ENCODE measurements around the gene COCH.

COCH gene

GRCh38 chr14:30842431-30842830 lies 31.9 kb upstream of the COCH start (continued):
- TF ChIP-seq ZNF248 (tag by site-specific recombination; IDR thresholded peaks at IDR 0.05), result no peak
- TF ChIP-seq ZNF521 (tag by site-specific recombination; IDR thresholded peaks at IDR 0.05), result no peak
- TF ChIP-seq ZNF501 (tag by site-specific recombination; IDR thresholded peaks at IDR 0.05), result no peak
- no peak for TF ChIP-seq ZXDB (tag by site-specific recombination; IDR thresholded peaks at IDR 0.05)
- TF ChIP-seq ZNF19 (tag by site-specific recombination; IDR thresholded peaks at IDR 0.05; ENCODE audit: low read depth), result no peak
- TF ChIP-seq, protein P1, sequence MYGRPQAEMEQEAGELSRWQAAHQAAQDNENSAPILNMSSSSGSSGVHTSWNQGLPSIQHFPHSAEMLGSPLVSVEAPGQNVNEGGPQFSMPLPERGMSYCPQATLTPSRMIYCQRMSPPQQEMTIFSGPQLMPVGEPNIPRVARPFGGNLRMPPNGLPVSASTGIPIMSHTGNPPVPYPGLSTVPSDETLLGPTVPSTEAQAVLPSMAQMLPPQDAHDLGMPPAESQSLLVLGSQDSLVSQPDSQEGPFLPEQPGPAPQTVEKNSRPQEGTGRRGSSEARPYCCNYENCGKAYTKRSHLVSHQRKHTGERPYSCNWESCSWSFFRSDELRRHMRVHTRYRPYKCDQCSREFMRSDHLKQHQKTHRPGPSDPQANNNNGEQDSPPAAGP (tag by site-specific recombination; IDR thresholded peaks at IDR 0.05), result no peak
- no peak for TF ChIP-seq ZNF473 (tag by site-specific recombination; IDR thresholded peaks at IDR 0.05)
- no peak for TF ChIP-seq ZBTB7A (tag by site-specific recombination; IDR thresholded peaks at IDR 0.05; ENCODE audit: low read depth)

DNA sequence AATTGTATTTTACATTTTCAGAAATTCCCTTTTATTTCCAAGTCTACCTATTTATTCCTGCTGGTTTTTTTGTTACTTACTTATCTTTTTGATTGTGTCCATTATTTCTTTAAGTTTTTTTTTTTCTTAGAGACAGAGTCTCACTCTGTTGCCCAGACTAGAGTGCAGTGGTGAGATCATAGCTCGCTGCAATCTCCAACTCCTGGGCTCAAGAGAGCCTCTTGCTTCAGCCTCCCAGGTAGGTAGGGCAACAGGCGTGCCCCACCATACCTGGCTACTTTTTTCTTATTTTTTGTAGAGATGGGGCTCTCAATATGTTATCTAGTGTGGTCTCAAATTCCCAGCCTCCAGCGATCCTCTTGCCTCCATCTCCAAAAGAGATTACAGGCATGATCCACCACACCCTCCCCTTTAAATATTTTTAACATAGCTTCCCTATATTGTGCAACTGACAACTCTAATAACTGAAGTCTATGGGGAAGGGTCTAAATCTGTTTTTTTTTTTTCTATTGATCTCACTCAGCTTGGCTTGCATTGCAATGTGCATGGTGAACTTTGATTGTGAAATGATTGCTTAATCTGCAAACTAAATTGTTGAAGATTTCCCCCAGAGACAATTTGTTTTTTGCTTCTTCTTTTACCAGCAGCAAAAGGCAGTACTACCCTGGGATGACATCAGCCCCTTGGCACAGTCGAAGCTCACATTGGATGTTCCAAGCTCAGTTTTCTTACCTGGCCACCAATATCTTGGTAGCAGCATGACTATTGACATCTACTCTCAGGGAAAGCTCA lies 25.7 kb upstream of the COCH start:
- Histone ChIP-seq H3K9me3 (ENCODE audit: control insufficient read depth, insufficient read depth, low read depth, low read length) (no peaks in the 10 kb centered on the region), H3K4me3 (ENCODE audit: low read depth, low read length) (no peak overlapping the region), H3K4me1 (ENCODE audit: control insufficient read depth, insufficient read depth, low read length) (no peaks in the 10 kb centered on the region), H3K36me3 (ENCODE audit: control insufficient read depth in 2 of 2, insufficient read depth in 1 of 2, low read length in 2 of 2) (no peaks in the 10 kb centered on the region), H3K27ac (ENCODE audit: extremely low read depth, low read depth, low read length) (no peak overlapping the region)
- TF ChIP-seq ZNF280C (tag by site-specific recombination; IDR thresholded peaks at IDR 0.05), result no peak
- no peak for TF ChIP-seq TSHZ1 (tag by site-specific recombination; IDR thresholded peaks at IDR 0.05; ENCODE audit: borderline replicate concordance)
- TF ChIP-seq ZNF707 (tag by site-specific recombination; IDR thresholded peaks at IDR 0.05), result no peak
- no peak for TF ChIP-seq GLIS1 (tag by site-specific recombination; IDR thresholded peaks at IDR 0.05)
- no peak for TF ChIP-seq OSR2 (tag by site-specific recombination; IDR thresholded peaks at IDR 0.05)
- TF ChIP-seq ZNF114 (tag by site-specific recombination; IDR thresholded peaks at IDR 0.05), result no peak
- TF ChIP-seq ZNF664 (tag by site-specific recombination; IDR thresholded peaks at IDR 0.05), result no peak
- ChIA-PET POLR2A (no interaction called here), CTCF (interaction anchor here (0.6 kb wide), 2 partner anchors 20 to 139 kb away, joined by 3 read pairs; no protein-coding TSS in a partner anchor)

- no peaks in the 10 kb centered on the region for H3K9me3 ChIP-seq (ENCODE audit: control insufficient read depth, insufficient read depth, low read depth, low read length)
- no peak for TF ChIP-seq ZNF175 (tag by site-specific recombination; IDR thresholded peaks at IDR 0.05)
- no peak for TF ChIP-seq CTCF (tag by site-specific recombination; IDR thresholded peaks at IDR 0.05)
- no peak for TF ChIP-seq ZNF10 (tag by site-specific recombination; IDR thresholded peaks at IDR 0.05)
- no peak for TF ChIP-seq SCRT2 (tag by site-specific recombination; IDR thresholded peaks at IDR 0.05)
- no peak for TF ChIP-seq ZNF785 (tag by site-specific recombination; IDR thresholded peaks at IDR 0.05)
- no peak for TF ChIP-seq ZNF24 (tag by site-specific recombination; IDR thresholded peaks at IDR 0.05)
- TF ChIP-seq SP7 (tag by site-specific recombination; IDR thresholded peaks at IDR 0.05), result no peak
- TF ChIP-seq, protein P2, sequence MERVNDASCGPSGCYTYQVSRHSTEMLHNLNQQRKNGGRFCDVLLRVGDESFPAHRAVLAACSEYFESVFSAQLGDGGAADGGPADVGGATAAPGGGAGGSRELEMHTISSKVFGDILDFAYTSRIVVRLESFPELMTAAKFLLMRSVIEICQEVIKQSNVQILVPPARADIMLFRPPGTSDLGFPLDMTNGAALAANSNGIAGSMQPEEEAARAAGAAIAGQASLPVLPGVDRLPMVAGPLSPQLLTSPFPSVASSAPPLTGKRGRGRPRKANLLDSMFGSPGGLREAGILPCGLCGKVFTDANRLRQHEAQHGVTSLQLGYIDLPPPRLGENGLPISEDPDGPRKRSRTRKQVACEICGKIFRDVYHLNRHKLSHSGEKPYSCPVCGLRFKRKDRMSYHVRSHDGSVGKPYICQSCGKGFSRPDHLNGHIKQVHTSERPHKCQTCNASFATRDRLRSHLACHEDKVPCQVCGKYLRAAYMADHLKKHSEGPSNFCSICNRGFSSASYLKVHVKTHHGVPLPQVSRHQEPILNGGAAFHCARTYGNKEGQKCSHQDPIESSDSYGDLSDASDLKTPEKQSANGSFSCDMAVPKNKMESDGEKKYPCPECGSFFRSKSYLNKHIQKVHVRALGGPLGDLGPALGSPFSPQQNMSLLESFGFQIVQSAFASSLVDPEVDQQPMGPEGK (tag by site-specific recombination; IDR thresholded peaks at IDR 0.05), result no peak
- TF ChIP-seq ZNF747 (tag by site-specific recombination; IDR thresholded peaks at IDR 0.05), result no peak
Measured at GRCh38 chr14:30849354-30849753, 25.0 kb upstream of the COCH start.

More at GRCh38 chr14:30849354-30849753, 25.0 kb upstream of the COCH start:
- ChIA-PET POLR2A (no interaction called here), CTCF (interaction anchor here (0.6 kb wide), 1 partner anchor 20 kb away, joined by 3 read pairs; no protein-coding TSS in a partner anchor)
- Histone ChIP-seq H3K36me3 (ENCODE audit: control insufficient read depth in 2 of 2, insufficient read depth in 1 of 2, low read length in 2 of 2) (no peaks in the 10 kb centered on the region), H3K4me3 (ENCODE audit: low read depth, low read length) (no peak overlapping the region), H3K4me1 (ENCODE audit: control insufficient read depth, insufficient read depth, low read length) (no peaks in the 10 kb centered on the region), H3K27ac (ENCODE audit: extremely low read depth, low read depth, low read length) (no peak overlapping the region)
